BLaER1 (cell line): ENCODE data around the gene BTG2.
"Not testable (repeated sequence)": the region's sequence is repeated elsewhere in the genome, so short reads cannot be mapped to it uniquely, and the experiment has no call there.

ENCODE experiments used
- H3K27ac ChIP-seq: shearing (Covaris generic); formaldehyde crosslinking; 2 replicates; pipeline ENCODE4 v1.8.1; 2022
- H3K27me3 ChIP-seq: shearing (Covaris generic); formaldehyde crosslinking; 2 replicates; pipeline ENCODE4 v1.8.1; 2022
- H3K36me3 ChIP-seq: shearing (Covaris generic); formaldehyde crosslinking; 2 replicates; pipeline ENCODE4 v1.8.1; 2022
- H3K4me1 ChIP-seq: shearing (Covaris generic); formaldehyde crosslinking; 2 replicates; pipeline ENCODE4 v1.8.1; 2022
- H3K4me2 ChIP-seq: shearing (Covaris generic); formaldehyde crosslinking; 2 replicates; pipeline ENCODE4 v1.8.1; 2022
- H3K4me3 ChIP-seq: shearing (Covaris generic); formaldehyde crosslinking; 2 replicates; pipeline ENCODE4 v1.8.1; 2022
- H3K9ac ChIP-seq: shearing (Covaris generic); formaldehyde crosslinking; 2 replicates; pipeline ENCODE4 v1.8.1; 2022
- H3K9me3 ChIP-seq: shearing (Covaris generic); formaldehyde crosslinking; 2 replicates; pipeline ENCODE4 v1.8.1; 2022
- H4K20me1 ChIP-seq: shearing (Covaris generic); formaldehyde crosslinking; 2 replicates; pipeline ENCODE4 v1.8.1; 2022
- Cebpa-rat ChIP-seq: shearing (Covaris generic); IDR thresholded peaks from 2 replicates; pipeline ENCODE4 v1.8.1; 2022

BTG2 gene

GRCh38 chr1:203311368-203312301 is 6.3 kb downstream of the BTG2 start:
- peaks cover 61% of the 10 kb centered on the region for H3K36me3 ChIP-seq
- no peak for TF ChIP-seq Cebpa-rat
- H3K4me3 ChIP-seq: no peak overlapping the region
- peak overlapping the region; percentile 87 for H3K4me2 ChIP-seq
- H3K9me3 ChIP-seq: no peaks in the 10 kb centered on the region
- peak overlapping the region; percentile 33; the same call in 1 of the 2 replicates for H3K27ac ChIP-seq
- no peaks in the 10 kb centered on the region for H3K27me3 ChIP-seq
- H3K4me1 ChIP-seq: peaks cover 79% of the 10 kb centered on the region
- peaks cover 57% of the 10 kb centered on the region for H4K20me1 ChIP-seq
- H3K9ac ChIP-seq: no peak overlapping the region

GRCh38 chr1:203314025-203314759 is 8.9 kb downstream of the BTG2 start:
- not testable (repeated sequence) for H3K9ac ChIP-seq, H3K4me3 ChIP-seq, H3K27me3 ChIP-seq

GRCh38 chr1:203316626-203317093 is 11.3 kb downstream of the BTG2 start:
- peak overlapping the region; percentile 48 for H3K4me2 ChIP-seq

More at GRCh38 chr1:203314025-203314759, 8.9 kb downstream of the BTG2 start:
- H3K27ac ChIP-seq, H3K9me3 ChIP-seq, H3K4me2 ChIP-seq: not testable (repeated sequence)
- H3K4me1 ChIP-seq: peaks cover 80% of the 10 kb centered on the region
- H4K20me1 ChIP-seq: peaks cover 31% of the 10 kb centered on the region
- H3K36me3 ChIP-seq: peaks cover 36% of the 10 kb centered on the region

GRCh38 chr1:203317429-203318228 is 12.3 kb downstream of the BTG2 start:
- H3K36me3 ChIP-seq: 0 out of 2 replicates have a peak, but pooled peaks cover 3% of the 10 kb centered on the region
- H3K9ac ChIP-seq: no peak overlapping the region
- H4K20me1 ChIP-seq: no peaks in the 10 kb centered on the region
- H3K4me2 ChIP-seq: peak overlapping the region; percentile 48
- peak overlapping the region; percentile 77 for H3K27ac ChIP-seq
- no peak for TF ChIP-seq Cebpa-rat
- H3K4me1 ChIP-seq: peaks cover 76% of the 10 kb centered on the region
- H3K4me3 ChIP-seq: no peak overlapping the region
- no peaks in the 10 kb centered on the region for H3K27me3 ChIP-seq
- H3K9me3 ChIP-seq: no peaks in the 10 kb centered on the region

More at GRCh38 chr1:203316626-203317093, 11.3 kb downstream of the BTG2 start:
- Histone ChIP-seq H4K20me1 (peaks cover 7% of the 10 kb centered on the region; the same call in 1 of the 2 replicates), H3K4me3 (no peak overlapping the region), H3K9me3 (no peaks in the 10 kb centered on the region), H3K4me1 (peaks cover 76% of the 10 kb centered on the region), H3K36me3 (peaks cover 12% of the 10 kb centered on the region), H3K27me3 (no peaks in the 10 kb centered on the region), H3K27ac (peak overlapping the region; percentile 77), H3K9ac (no peak overlapping the region)
- no peak for TF ChIP-seq Cebpa-rat

- H4K20me1 ChIP-seq: no peaks in the 10 kb centered on the region
- no peak for TF ChIP-seq Cebpa-rat
- H3K4me1 ChIP-seq: peaks cover 76% of the 10 kb centered on the region
- no peaks in the 10 kb centered on the region for H3K27me3 ChIP-seq
- peak overlapping the region; percentile 48 for H3K4me2 ChIP-seq
- H3K9ac ChIP-seq: no peak overlapping the region
- H3K9me3 ChIP-seq: no peaks in the 10 kb centered on the region
- H3K36me3 ChIP-seq: 0 out of 2 replicates have a peak, but pooled peaks cover under 1% of the 10 kb centered on the region
- no peak overlapping the region for H3K4me3 ChIP-seq
- H3K27ac ChIP-seq: peak overlapping the region; percentile 77
Measured at GRCh38 chr1:203318229-203318517, 12.9 kb downstream of the BTG2 start.

GRCh38 chr1:203320591-203321272 is 15.4 kb downstream of the BTG2 start:
- Histone ChIP-seq H3K4me2 (peak overlapping the region; percentile 97), H3K9ac (peak overlapping the region; percentile 93), H3K36me3 (no peaks in the 10 kb centered on the region), H3K9me3 (no peaks in the 10 kb centered on the region), H3K4me3 (peak overlapping the region; percentile 50), H3K27me3 (no peaks in the 10 kb centered on the region), H4K20me1 (no peaks in the 10 kb centered on the region), H3K27ac (peak overlapping the region; percentile 99), H3K4me1 (peaks cover 90% of the 10 kb centered on the region)
- TF ChIP-seq Cebpa-rat: peak; percentile 71

GRCh38 chr1:203321273-203322052 is 16.1 kb downstream of the BTG2 start:
- H3K9ac ChIP-seq: peak overlapping the region; percentile 93
- H3K27ac ChIP-seq: peak overlapping the region; percentile 99
- no peaks in the 10 kb centered on the region for H3K27me3 ChIP-seq
- H3K4me3 ChIP-seq: peak overlapping the region; percentile 50
- no peak for TF ChIP-seq Cebpa-rat
- H4K20me1 ChIP-seq: no peaks in the 10 kb centered on the region
- H3K4me2 ChIP-seq: peak overlapping the region; percentile 97
- H3K9me3 ChIP-seq: no peaks in the 10 kb centered on the region
- no peaks in the 10 kb centered on the region for H3K36me3 ChIP-seq
- peaks cover 90% of the 10 kb centered on the region for H3K4me1 ChIP-seq

GRCh38 chr1:203322500-203323179 is 17.3 kb downstream of the BTG2 start:
- Histone ChIP-seq H3K4me3 (0 out of 2 replicates have a peak overlapping the region, but pooled peaks have one; percentile 1), H3K27ac (peak overlapping the region; percentile 99), H3K4me2 (peak overlapping the region; percentile 97), H3K27me3 (no peaks in the 10 kb centered on the region), H3K9ac (peak overlapping the region; percentile 93), H3K9me3 (no peaks in the 10 kb centered on the region), H3K4me1 (peaks cover 86% of the 10 kb centered on the region), H4K20me1 (no peaks in the 10 kb centered on the region), H3K36me3 (no peaks in the 10 kb centered on the region)
- no peak for TF ChIP-seq Cebpa-rat
